NCI-H2029 treated with DMSO at 0.1 percent for 48 hours (cell line): ENCODE results near the gene URAD.
"Not testable (repeated sequence)": the region's sequence is repeated elsewhere in the genome, so short reads cannot be mapped to it uniquely, and the experiment has no call there.

Experiments
- DNase-seq: peaks from one replicate; lab custom pipeline; 2025; lab: John Stamatoyannopoulos, UW

URAD gene

GRCh38 chr13:27970382-27971235, 17.9 kb downstream of the URAD start:
- DNase-seq = no peak

- no peak for DNase-seq
Observed at GRCh38 chr13:27969866-27970229, 18.6 kb downstream of the URAD start.

GRCh38 chr13:27969082-27969865, 19.2 kb downstream of the URAD start, which contains the start of gene CDX2:
TSS of gene CDX2 (minus strand) at chr13:27969315. CDS start at chr13:27969006, 309 bp downstream.
- no peak for DNase-seq

GRCh38 chr13:27968316-27969081, 20.0 kb downstream of the URAD start:
- DNase-seq = no peak

GRCh38 chr13:27967736-27968315, 20.7 kb downstream of the URAD start:
- DNase-seq = no peak

GRCh38 chr13:27967203-27967735, 21.2 kb downstream of the URAD start:
- no peak for DNase-seq

- no peak for DNase-seq
Observed at GRCh38 chr13:27966641-27967202, 21.8 kb downstream of the URAD start.

- no peak for DNase-seq
Observed at GRCh38 chr13:27965740-27966640, 22.5 kb downstream of the URAD start.

- DNase-seq = no peak
Observed at GRCh38 chr13:27965343-27965739, 23.2 kb downstream of the URAD start.

GRCh38 chr13:27964741-27965323, 23.7 kb downstream of the URAD start:
- no peak for DNase-seq

- DNase-seq = not testable (repeated sequence)
Observed at GRCh38 chr13:27964206-27964605, 24.3 kb downstream of the URAD start.

- DNase-seq = no peak
Observed at GRCh38 chr13:27963491-27963890, 25.0 kb downstream of the URAD start.

- no peak for DNase-seq
Observed at GRCh38 chr13:27962982-27963381, 25.5 kb downstream of the URAD start.

GRCh38 chr13:27962128-27962841, 26.2 kb downstream of the URAD start:
- DNase-seq = no peak

GRCh38 chr13:27961227-27962085, 27.0 kb downstream of the URAD start:
- no peak for DNase-seq

- DNase-seq = no peak
Observed at GRCh38 chr13:27960362-27961226, 27.9 kb downstream of the URAD start.

- DNase-seq = no peak
Observed at GRCh38 chr13:27959976-27960361, 28.5 kb downstream of the URAD start.
